Measurements from ENCODE around the gene INTS13. TPM values are rescaled to one million over a fixed set of nuclear protein-coding genes. Genes with fewer than 3 reads are reported as not detected.

INTS13 gene
- total and polyA plus RNA-seq, 2 of the 4 experiments (the other 2 are of a cell fraction), result 9.9 to 31.9 TPM

- TF ChIP-seq NFE2L2 (IDR thresholded peaks at IDR 0.05; ENCODE audit: low read depth, low read length) (no peak), FOS (IDR thresholded peaks at IDR 0.05; ENCODE audit: low read depth, low read length) (no peak), BHLHE40 (IDR thresholded peaks at IDR 0.05; ENCODE audit: low read depth, low read length) (no peak)
Measured at GRCh38 chr12:26935636-26936378, 2.0 kb downstream of the INTS13 start (continued).

GRCh38 chr12:26929590-26929989 lies 8.2 kb downstream of the INTS13 start:
- BruUV-seq (replicated peaks), result no TSS peak
- no peak overlapping the region for H2BK120ac ChIP-seq (ENCODE audit: low read depth, low read length)
- H3K56ac ChIP-seq (ENCODE audit: extremely low read depth, insufficient read depth, low read length), result no peak overlapping the region
- no peak overlapping the region for H3K4ac ChIP-seq (ENCODE audit: low read depth, low read length)
- no peak overlapping the region for H3K27ac ChIP-seq (ENCODE audit: insufficient read depth, low read length)
- no CpG with 5 or more reads among the region's 2 CpGs for WGBS, 2 experiments (ENCODE audit: extremely low coverage in 2 of 2, insufficient read length in 1 of 2)
- intact Hi-C loops (cut with micrococcal nuclease), result no loop called here
- peaks cover 6 to 12% of the 10 kb centered on the region in 2 experiments; a peak in 3 of 4 replicates for H3K79me1 ChIP-seq (ENCODE audit: low read depth in 1 of 2, low read length in 2 of 2)
- in situ Hi-C loops (cut with MboI; ENCODE audit: low sequenced_read_pairs), result no loop called here
- TF ChIP-seq ELK1 (IDR thresholded peaks at IDR 0.05; ENCODE audit: borderline replicate concordance, low read depth, low read length), result no peak
- TF ChIP-seq MAZ (IDR thresholded peaks at IDR 0.05; ENCODE audit: borderline replicate concordance, low read depth, low read length), result no peak
- no peak for TF ChIP-seq RAD21 (IDR thresholded peaks at IDR 0.05; ENCODE audit: low read length)
- TF ChIP-seq BHLHE40 (IDR thresholded peaks at IDR 0.05; ENCODE audit: low read depth, low read length), result no peak
- TF ChIP-seq RFX5 (IDR thresholded peaks at IDR 0.05; ENCODE audit: low read depth, low read length), result no peak
- no peak for TF ChIP-seq NFE2L2 (IDR thresholded peaks at IDR 0.05; ENCODE audit: low read depth, low read length)
- TF ChIP-seq RCOR1 (IDR thresholded peaks at IDR 0.05; ENCODE audit: insufficient replicate concordance, low read length), result no peak
- TF ChIP-seq SMC3 (IDR thresholded peaks at IDR 0.05; ENCODE audit: low read depth, low read length), result no peak
- no peak for TF ChIP-seq FOS (IDR thresholded peaks at IDR 0.05; ENCODE audit: low read depth, low read length)
- TF ChIP-seq MXI1 (IDR thresholded peaks at IDR 0.05; ENCODE audit: borderline replicate concordance, low read depth, low read length), result no peak
- TF ChIP-seq, protein P1, sequence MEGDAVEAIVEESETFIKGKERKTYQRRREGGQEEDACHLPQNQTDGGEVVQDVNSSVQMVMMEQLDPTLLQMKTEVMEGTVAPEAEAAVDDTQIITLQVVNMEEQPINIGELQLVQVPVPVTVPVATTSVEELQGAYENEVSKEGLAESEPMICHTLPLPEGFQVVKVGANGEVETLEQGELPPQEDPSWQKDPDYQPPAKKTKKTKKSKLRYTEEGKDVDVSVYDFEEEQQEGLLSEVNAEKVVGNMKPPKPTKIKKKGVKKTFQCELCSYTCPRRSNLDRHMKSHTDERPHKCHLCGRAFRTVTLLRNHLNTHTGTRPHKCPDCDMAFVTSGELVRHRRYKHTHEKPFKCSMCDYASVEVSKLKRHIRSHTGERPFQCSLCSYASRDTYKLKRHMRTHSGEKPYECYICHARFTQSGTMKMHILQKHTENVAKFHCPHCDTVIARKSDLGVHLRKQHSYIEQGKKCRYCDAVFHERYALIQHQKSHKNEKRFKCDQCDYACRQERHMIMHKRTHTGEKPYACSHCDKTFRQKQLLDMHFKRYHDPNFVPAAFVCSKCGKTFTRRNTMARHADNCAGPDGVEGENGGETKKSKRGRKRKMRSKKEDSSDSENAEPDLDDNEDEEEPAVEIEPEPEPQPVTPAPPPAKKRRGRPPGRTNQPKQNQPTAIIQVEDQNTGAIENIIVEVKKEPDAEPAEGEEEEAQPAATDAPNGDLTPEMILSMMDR (conservative IDR thresholded peaks at IDR 0.05; ENCODE audit: low read depth, low read length), result no peak
- no peak overlapping the region for H2AFZ ChIP-seq (replicated peaks; ENCODE audit: low read length, poor library complexity)
- H3K4me2 ChIP-seq (ENCODE audit: low read depth, low read length), result no peak overlapping the region
- no peak for ATAC-seq (ENCODE audit: low read depth)
- H3K27me3 ChIP-seq (ENCODE audit: control insufficient read depth, insufficient read depth, low read length), result no peaks in the 10 kb centered on the region
- POLR2A ChIA-PET (ENCODE audit: unreplicated experiment), result no interaction called here
- H3K4me3 ChIP-seq (ENCODE audit: insufficient read depth, low read depth, low read length), result no peak overlapping the region
- no peak overlapping the region for H3K14ac ChIP-seq (replicated peaks; ENCODE audit: low read depth, low read length)
- H2BK5ac ChIP-seq (ENCODE audit: low read depth, low read length, poor library complexity, severe bottlenecking), result no peak overlapping the region
- CTCF ChIA-PET, result interaction anchor here (0.7 kb wide), 1 partner anchor 71 kb away, joined by 3 read pairs; no protein-coding TSS in a partner anchor
- H2AK5ac ChIP-seq (ENCODE audit: low read depth, low read length), result no peak overlapping the region
- H4K20me1 ChIP-seq (ENCODE audit: insufficient read depth, low read length), result no peaks in the 10 kb centered on the region
- no peak overlapping the region for H3K18ac ChIP-seq (ENCODE audit: low read depth, low read length)
- H4K91ac ChIP-seq (ENCODE audit: insufficient read depth, low read depth, low read length), result no peak overlapping the region
- no peak overlapping the region for H4K5ac ChIP-seq (ENCODE audit: low read depth, low read length)
- no peak for DNase-seq
- H3K4me1 ChIP-seq (ENCODE audit: control insufficient read depth, insufficient read depth, low read length), result no peaks in the 10 kb centered on the region
- no peak overlapping the region for H2BK15ac ChIP-seq (ENCODE audit: low read depth, low read length)
- peaks cover 15% of the 10 kb centered on the region for H3K36me3 ChIP-seq (ENCODE audit: control insufficient read depth, insufficient read depth, low read length)
- 0 out of 2 replicates have a peak, but pooled peaks cover 4% of the 10 kb centered on the region for H3K9me1 ChIP-seq (ENCODE audit: insufficient read depth, low read length)
- no peak overlapping the region for H3K23ac ChIP-seq (ENCODE audit: low read depth, low read length)
- no peak overlapping the region for H3K9ac ChIP-seq (ENCODE audit: low read depth, low read length)
- dilution Hi-C loops (cut with HindIII; ENCODE audit: low sequenced_read_pairs, unreplicated experiment), result no loop called here
- H2AK9ac ChIP-seq (replicated peaks; ENCODE audit: low read depth, low read length, poor library complexity), result no peak overlapping the region
- H3K9me3 ChIP-seq (ENCODE audit: control insufficient read depth, insufficient read depth, low read length), result no peaks in the 10 kb centered on the region
- H2BK20ac ChIP-seq (ENCODE audit: low read depth, low read length), result no peak overlapping the region
- no peak overlapping the region for H4K8ac ChIP-seq (ENCODE audit: low read depth in 2 of 2, low read length in 2 of 2)

All from IMR-90 (cell line).